Left ventricle myocardium inferior (tissue), 1 donor: ENCODE measurements around the gene CST5. TPM values are rescaled to one million over a fixed set of nuclear protein-coding genes. Genes with fewer than 3 reads are reported as not detected.
"Not testable (repeated sequence)": the region's sequence is repeated elsewhere in the genome, so short reads cannot be mapped to it uniquely, and the experiment has no call there.

Experiments
- DNase-seq: peaks from one replicate; pipeline ENCODE4 v3.0.0-alpha.2; 2020
- H3K27ac ChIP-seq: fragments of 200-600 bp; replicated peaks from 2 replicates; pipeline ENCODE4 v1.8.0; 2021
- H3K27me3 ChIP-seq: fragments of 200-600 bp; 2 replicates; pipeline ENCODE4 v1.8.0; 2021; ENCODE audit warnings: low read depth
- H3K36me3 ChIP-seq: fragments of 200-600 bp; 2 replicates; pipeline ENCODE4 v1.8.0; 2021
- H3K4me1 ChIP-seq: fragments of 200-600 bp; 2 replicates; pipeline ENCODE4 v1.8.0; 2021
- H3K4me3 ChIP-seq: fragments of 200-600 bp; 2 replicates; pipeline ENCODE4 v1.8.0; 2021; ENCODE audit warnings: mild to moderate bottlenecking, moderate library complexity
- H3K9me3 ChIP-seq: fragments of 200-600 bp; replicated peaks from 2 replicates; pipeline ENCODE4 v1.8.0; 2021
- CTCF ChIP-seq: fragments of 200-600 bp; IDR thresholded peaks from 2 replicates; pipeline ENCODE4 v1.8.0; 2021; ENCODE audit warnings: antibody characterized with exemption, mild to moderate bottlenecking, borderline replicate concordance
- intact Hi-C: fragments of 100-400 bp; cut with micrococcal nuclease; formaldehyde crosslinking; loops from one replicate; pipeline ENCODE4 v1.11.0; 2022
- total RNA-seq: library from RNA; stranded (reverse); fragmentation: NEBNext Ultra II Directional; extraction: Animal tissue kit (Norgen Biotek cat#: 25700); gene quantifications from one replicate; pipeline ENCODE4 v1.2.1, GENCODE V29; 2021
- donor health status: DM: no; HTN: yes; CAD: no; lungs with severe emphysema.

CST5 gene
- total RNA-seq, 1 donor from 2014 or later, result not detected

GRCh38 chr20:23856736-23857135 is 22.8 kb downstream of the CST5 start:
- H3K4me1 ChIP-seq, result no peaks in the 10 kb centered on the region
- TF ChIP-seq CTCF, result no peak
- H3K4me3 ChIP-seq, result no peak overlapping the region
- intact Hi-C loops, result no loop called here
- H3K27me3 ChIP-seq, result peaks cover 21% of the 10 kb centered on the region
- no peak overlapping the region for H3K27ac ChIP-seq
- H3K36me3 ChIP-seq, result no peaks in the 10 kb centered on the region
- DNase-seq, result no peak
- no peaks in the 10 kb centered on the region for H3K9me3 ChIP-seq

GRCh38 chr20:23856226-23856625 is 23.3 kb downstream of the CST5 start:
- Histone ChIP-seq H3K4me1 (no peaks in the 10 kb centered on the region), H3K27me3 (peaks cover 21% of the 10 kb centered on the region), H3K4me3 (no peak overlapping the region), H3K9me3 (no peaks in the 10 kb centered on the region), H3K36me3 (no peaks in the 10 kb centered on the region), H3K27ac (no peak overlapping the region)
- no peak for TF ChIP-seq CTCF
- DNase-seq, result no peak
- intact Hi-C loops, result no loop called here

GRCh38 chr20:23841693-23842092 is 37.9 kb downstream of the CST5 start:
- no peaks in the 10 kb centered on the region for H3K4me1 ChIP-seq
- H3K9me3 ChIP-seq, result peaks cover 14% of the 10 kb centered on the region
- intact Hi-C loops, result no loop called here
- H3K36me3 ChIP-seq, result no peaks in the 10 kb centered on the region
- H3K4me3 ChIP-seq, result no peak overlapping the region
- no peak for DNase-seq
- H3K27ac ChIP-seq, result no peak overlapping the region
- peaks cover 34% of the 10 kb centered on the region for H3K27me3 ChIP-seq
- TF ChIP-seq CTCF, result no peak

- no peaks in the 10 kb centered on the region for H3K36me3 ChIP-seq
- DNase-seq, result no peak
- no peaks in the 10 kb centered on the region for H3K4me1 ChIP-seq
- peaks cover 8% of the 10 kb centered on the region for H3K9me3 ChIP-seq
- H3K27me3 ChIP-seq, result peaks cover 20% of the 10 kb centered on the region
- intact Hi-C loops, result no loop called here
- no peak overlapping the region for H3K4me3 ChIP-seq
- H3K27ac ChIP-seq, result no peak overlapping the region
- TF ChIP-seq CTCF, result no peak
Observed at GRCh38 chr20:23835716-23836115, 43.8 kb downstream of the CST5 start.

GRCh38 chr20:23832775-23833513 is 46.6 kb downstream of the CST5 start:
- intact Hi-C loops, result no loop called here
- Histone ChIP-seq H3K9me3 (no peaks in the 10 kb centered on the region), H3K4me1 (no peaks in the 10 kb centered on the region), H3K4me3 (no peak overlapping the region), H3K27me3 (peaks cover 20% of the 10 kb centered on the region), H3K27ac (no peak overlapping the region), H3K36me3 (no peaks in the 10 kb centered on the region)
- no peak for DNase-seq
- TF ChIP-seq CTCF, result no peak

GRCh38 chr20:23831961-23832360 is 47.6 kb downstream of the CST5 start:
- H3K9me3 ChIP-seq, intact Hi-C loops, H3K4me1 ChIP-seq, DNase-seq, H3K27ac ChIP-seq, H3K36me3 ChIP-seq, H3K4me3 ChIP-seq: not testable (repeated sequence)
- peaks cover 15% of the 10 kb centered on the region for H3K27me3 ChIP-seq
